Stimulated activated CD8-positive, alpha-beta memory T cell treated with anti-CD3 and anti-CD28 coated beads, Interleukin-4, amount 100 ng/mL, for 48 hours (primary cell): Measurements from ENCODE around the gene BSN.
A peak's percentile ranks its signal among the peaks of the same experiment; 100 is the strongest.

Source experiments
- DNase-seq: peaks from one replicate; pipeline ENCODE4 v3.0.0-alpha.2; 2020

The BSN gene

GRCh38 chr3:49657208-49657915 is 103.1 kb downstream of the BSN start:
- DNase-seq, result no peak

- no peak for DNase-seq
These were observed 104.4 kb downstream of the BSN start for GRCh38 chr3:49658711-49659110.

- DNase-seq, result no peak
These were observed 105.5 kb downstream of the BSN start for GRCh38 chr3:49659756-49660155.

DNA sequence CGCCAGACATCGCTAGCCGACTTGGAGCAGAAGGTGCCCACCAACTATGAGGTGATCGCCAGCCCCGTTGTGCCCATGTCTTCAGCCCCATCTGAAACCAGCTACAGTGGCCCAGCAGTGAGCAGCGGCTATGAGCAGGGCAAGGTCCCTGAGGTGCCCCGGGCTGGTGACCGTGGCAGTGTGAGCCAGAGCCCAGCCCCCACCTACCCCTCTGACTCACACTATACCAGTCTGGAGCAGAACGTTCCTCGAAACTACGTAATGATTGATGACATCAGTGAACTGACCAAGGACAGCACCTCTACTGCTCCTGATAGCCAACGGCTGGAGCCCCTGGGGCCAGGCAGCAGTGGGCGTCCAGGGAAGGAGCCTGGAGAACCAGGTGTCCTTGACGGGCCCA is 107.0 kb downstream of the BSN start:
- DNase-seq, result no peak

DNA sequence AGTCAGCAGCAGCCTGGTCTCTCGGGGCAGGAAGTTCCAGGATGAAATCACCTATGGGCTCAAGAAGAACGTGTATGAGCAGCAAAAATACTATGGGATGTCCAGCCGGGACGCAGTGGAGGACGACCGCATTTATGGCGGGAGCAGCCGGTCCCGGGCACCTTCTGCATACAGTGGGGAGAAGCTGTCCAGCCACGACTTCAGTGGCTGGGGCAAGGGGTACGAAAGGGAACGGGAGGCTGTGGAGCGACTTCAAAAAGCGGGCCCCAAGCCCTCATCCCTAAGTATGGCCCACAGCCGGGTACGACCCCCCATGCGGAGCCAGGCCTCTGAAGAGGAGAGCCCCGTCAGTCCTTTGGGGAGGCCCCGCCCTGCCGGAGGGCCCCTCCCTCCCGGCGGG is 107.7 kb downstream of the BSN start:
- DNase-seq, result no peak

DNA sequence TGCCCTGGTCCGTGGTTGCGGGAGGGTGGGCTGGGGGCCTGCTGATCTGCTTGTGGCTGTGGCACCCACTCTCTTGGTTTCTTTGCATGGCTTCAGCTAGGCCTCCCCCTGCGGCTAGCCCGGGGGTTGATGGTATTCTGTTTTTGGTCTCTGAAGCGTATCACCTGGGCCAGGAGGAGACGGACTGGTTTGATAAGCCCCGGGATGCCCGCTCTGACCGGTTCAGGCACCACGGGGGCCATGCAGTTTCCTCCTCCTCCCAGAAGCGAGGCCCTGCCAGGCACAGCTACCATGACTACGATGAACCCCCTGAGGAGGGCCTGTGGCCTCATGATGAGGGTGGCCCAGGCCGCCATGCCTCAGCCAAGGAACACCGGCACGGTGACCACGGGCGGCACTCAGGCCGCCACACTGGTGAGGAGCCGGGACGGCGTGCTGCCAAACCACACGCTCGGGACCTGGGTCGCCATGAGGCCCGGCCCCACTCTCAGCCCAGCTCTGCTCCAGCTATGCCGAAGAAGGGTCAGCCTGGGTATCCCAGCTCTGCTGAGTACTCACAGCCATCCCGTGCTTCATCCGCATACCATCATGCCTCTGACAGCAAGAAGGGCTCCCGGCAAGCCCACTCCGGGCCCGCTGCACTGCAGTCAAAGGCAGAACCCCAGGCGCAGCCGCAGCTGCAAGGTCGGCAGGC is 108.6 kb downstream of the BSN start:
- no peak for DNase-seq

- no peak for DNase-seq
These were observed 109.6 kb downstream of the BSN start for GRCh38 chr3:49663831-49664230.

DNA sequence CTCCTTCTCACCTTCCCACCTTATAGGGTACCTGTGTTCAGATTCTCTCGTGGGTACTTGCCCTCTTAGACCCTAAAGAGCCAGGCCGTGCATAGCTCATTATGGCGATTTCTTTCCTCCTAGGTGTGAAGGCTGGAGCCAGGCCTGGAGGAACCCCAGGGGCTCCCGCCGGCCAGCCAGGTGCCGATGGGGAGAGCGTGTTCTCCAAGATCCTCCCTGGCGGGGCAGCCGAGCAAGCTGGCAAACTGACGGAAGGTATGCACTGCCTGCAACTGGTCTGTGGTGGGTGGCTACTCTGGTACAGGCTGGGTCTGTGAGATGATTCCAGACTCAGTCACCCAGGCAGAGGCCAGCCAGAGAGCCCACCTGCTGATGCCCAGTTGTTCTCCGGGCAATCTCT is 110.0 kb downstream of the BSN start:
- no peak for DNase-seq

GRCh38 chr3:49665822-49666519 is 111.7 kb downstream of the BSN start:
- DNase-seq, result no peak

GRCh38 chr3:49666592-49666991 is 112.3 kb downstream of the BSN start:
- no peak for DNase-seq

- no peak for DNase-seq
These were observed 113.6 kb downstream of the BSN start for GRCh38 chr3:49667701-49668413.

GRCh38 chr3:49668414-49668797 is 114.1 kb downstream of the BSN start:
- no peak for DNase-seq

DNA sequence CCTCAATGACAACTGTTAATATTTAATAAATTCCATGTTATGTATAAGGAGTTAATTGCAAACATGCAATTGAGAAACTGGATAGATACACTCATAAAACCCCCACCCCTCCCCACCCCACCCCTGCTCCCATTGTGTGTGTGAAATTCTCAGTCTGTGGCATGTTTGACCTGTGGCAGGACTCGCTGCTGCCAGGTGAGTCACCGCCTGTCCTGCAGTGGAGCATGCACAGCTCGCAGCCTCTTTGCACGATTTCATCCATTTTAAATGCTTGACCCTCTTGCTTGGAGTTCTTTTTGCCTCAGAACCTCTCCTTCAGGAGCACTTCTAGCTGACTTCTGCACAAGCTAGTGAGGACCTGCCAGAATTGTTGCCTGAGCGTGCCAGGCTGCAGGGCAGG is 114.6 kb downstream of the BSN start:
- DNase-seq, result no peak

GRCh38 chr3:49669352-49669751 is 115.1 kb downstream of the BSN start:
- no peak for DNase-seq

DNA sequence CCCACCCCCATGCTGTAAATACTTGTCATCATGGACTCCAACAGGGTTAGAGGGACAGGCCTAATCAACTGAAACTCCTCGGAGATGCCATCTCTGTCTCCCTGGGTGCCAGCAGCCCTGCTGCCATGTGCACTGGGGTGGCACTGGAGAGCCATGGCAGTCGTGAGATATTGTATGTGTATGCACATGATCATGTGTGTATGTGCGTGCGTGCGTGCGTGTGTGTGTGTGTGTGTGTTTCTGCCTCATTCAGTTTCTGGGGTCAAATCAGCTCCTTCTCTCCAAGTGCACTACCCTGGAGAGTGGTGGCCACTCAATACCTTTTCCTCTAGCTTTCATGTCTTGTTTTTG is 116.6 kb downstream of the BSN start:
- no peak for DNase-seq

DNA sequence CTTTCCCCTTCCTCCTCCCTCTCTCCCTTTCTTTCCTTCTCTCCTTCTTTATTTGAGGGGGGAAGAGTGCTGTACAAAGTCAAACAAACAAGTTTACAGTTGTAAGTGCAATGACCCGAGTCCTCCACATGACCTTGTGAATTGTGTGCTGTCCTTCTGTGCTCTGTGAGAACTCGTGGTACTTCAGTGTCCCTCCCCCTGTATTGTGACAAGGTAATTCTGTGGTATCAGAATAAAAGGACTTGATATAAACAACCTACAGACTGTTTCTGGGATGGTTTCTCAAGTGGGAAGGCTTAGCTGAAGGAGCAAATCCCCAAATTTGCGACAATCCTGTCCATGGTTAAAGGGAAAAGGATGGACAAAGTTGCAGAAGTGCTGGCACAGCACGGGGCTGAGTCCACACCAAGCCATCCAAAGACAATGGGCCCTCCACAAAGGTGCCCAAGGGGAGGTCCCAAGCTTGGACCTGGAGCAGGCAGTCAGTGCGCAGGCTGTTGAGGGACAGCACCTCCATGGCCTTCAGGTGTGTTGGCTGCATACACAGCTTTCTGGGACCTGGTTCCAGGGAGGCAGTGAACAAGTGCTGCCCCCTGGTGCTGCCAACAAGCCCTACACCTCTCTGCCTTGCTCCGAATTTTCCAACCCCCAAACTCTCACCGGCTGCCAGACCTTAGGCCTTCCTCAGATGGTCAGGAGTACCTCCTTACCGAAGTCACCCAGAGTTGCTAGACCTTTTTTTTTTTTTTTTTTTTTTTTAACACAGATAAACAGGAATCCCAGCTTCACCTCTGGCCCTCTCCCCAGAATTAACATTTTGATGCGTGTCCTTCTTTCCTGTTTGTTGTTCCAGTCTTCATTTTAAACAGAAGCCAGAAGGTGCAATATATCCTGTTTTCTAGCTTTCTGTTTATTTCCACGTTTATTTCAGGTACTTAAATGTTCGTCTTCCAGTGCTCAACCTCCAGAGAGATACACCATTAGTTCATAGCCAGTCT is 117.3 kb downstream of the BSN start:
- DNase-seq, result peak; percentile 84

GRCh38 chr3:49673121-49673714 is 118.9 kb downstream of the BSN start:
- no peak for DNase-seq

DNA sequence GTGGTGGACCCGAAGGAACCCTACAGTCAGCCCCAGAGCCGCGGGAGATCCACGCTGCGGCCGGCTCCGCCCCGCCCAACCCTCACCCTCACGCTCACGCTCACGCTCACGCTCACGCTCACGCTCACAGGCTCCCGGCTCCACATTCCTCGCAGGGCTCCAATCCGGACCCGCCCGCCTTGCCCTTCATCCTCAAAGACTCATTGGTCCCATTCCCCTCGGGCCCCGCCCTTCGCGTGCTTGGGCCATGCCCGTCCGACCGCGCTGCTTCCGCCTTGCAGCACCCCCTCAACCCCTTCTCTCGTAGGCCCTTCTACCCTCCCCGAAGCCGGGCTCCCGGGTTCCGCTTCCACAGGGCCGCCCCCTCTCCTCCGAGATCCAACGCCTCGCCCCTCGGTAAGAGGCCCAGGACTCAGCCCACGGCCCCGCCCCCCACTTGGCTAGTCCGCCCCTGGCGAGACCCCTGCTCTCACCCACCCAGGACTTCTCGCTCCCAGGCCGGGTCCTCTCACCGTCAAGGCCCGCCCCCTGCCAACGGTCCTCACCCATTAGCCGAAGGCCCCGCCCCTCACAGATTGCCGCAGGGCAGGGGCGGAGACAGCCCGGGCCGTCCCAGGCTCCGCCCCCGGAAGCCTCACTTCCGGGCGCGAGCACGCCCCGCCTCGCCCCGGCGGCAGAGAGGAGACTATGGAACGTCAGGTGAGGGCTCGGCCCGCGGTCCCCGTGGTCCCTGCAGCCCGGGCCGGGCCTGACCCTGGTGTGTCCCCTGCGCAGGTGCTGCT is 119.6 kb downstream of the BSN start, which contains the start of gene APEH:
TSS of gene APEH (plus strand) at position 637 of the 782 bp plus-strand sequence. CDS start at position 688, 51 bp downstream.
- DNase-seq, result peak; percentile 98

- peak; percentile 51 for DNase-seq
These were observed 120.3 kb downstream of the BSN start for GRCh38 chr3:49674497-49674983.

DNA sequence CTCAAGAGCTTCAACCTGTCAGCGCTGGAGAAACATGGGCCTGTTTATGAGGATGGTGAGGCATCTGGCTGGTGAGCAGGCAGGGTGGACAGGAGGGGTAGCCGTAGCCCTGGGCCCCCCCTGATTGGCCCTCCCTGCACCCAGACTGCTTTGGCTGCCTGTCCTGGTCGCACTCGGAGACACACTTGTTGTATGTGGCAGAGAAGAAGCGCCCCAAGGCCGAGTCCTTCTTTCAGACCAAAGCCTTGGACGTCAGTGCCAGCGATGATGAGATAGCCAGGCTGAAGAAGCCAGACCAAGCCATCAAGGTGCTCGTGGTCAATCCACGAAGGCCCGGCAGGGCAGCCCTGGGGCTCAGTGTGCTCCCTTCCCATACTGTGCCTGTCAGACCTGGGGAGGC is 121.6 kb downstream of the BSN start:
- no peak for DNase-seq
